GM10266 (cell line): ENCODE data around the gene CHRNA4.

Experiments used
- DNase-seq: peaks from one replicate; pipeline ENCODE4 v3.0.0; 2012; ENCODE audit errors: extremely low spot score
- TF ChIP-seq, protein P1 (sequence below): IDR thresholded peaks from 2 replicates; pipeline ENCODE4 v1.5.1; 2012; ENCODE audit warnings: mild to moderate bottlenecking, low read depth; ENCODE audit not compliant: control insufficient read depth, insufficient read depth; ENCODE audit errors: missing control alignments

CHRNA4 gene

DNA sequence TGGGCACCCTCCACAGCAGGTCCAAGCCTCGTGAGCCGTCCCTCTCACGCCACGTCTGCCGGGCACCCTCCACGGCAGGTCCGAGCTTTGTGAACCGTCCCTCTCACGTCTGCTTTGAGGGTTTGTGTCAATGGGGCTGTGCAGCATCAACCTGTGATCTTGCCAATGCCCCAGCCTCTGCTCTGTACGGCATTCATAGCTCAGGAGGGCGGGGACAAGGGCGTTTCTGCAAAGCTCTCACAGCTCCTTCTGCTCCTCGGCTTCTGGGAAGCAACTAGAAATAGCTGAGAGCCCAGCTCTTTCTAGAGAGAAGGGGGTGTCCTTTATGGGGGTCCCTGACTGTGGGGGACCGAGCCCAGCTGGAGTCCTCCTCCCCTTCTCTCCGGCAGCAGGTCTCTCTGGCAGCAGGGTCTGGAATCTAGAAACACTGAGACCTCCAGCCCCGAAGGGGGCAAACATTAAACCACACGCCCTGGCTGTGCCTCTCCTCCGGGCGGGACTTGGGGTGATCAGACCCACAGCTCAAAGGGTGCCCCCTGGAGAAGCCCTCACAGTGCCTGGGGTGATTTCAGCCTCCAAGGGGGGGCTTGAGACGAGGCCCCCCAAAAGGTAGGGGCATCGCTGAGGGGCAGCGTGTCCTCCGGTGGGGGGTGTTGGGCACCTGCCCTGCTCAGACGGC lies 41.2 kb upstream of the CHRNA4 start:
- TF ChIP-seq, protein P1, sequence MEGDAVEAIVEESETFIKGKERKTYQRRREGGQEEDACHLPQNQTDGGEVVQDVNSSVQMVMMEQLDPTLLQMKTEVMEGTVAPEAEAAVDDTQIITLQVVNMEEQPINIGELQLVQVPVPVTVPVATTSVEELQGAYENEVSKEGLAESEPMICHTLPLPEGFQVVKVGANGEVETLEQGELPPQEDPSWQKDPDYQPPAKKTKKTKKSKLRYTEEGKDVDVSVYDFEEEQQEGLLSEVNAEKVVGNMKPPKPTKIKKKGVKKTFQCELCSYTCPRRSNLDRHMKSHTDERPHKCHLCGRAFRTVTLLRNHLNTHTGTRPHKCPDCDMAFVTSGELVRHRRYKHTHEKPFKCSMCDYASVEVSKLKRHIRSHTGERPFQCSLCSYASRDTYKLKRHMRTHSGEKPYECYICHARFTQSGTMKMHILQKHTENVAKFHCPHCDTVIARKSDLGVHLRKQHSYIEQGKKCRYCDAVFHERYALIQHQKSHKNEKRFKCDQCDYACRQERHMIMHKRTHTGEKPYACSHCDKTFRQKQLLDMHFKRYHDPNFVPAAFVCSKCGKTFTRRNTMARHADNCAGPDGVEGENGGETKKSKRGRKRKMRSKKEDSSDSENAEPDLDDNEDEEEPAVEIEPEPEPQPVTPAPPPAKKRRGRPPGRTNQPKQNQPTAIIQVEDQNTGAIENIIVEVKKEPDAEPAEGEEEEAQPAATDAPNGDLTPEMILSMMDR, result no peak
- DNase-seq, result no peak

DNA sequence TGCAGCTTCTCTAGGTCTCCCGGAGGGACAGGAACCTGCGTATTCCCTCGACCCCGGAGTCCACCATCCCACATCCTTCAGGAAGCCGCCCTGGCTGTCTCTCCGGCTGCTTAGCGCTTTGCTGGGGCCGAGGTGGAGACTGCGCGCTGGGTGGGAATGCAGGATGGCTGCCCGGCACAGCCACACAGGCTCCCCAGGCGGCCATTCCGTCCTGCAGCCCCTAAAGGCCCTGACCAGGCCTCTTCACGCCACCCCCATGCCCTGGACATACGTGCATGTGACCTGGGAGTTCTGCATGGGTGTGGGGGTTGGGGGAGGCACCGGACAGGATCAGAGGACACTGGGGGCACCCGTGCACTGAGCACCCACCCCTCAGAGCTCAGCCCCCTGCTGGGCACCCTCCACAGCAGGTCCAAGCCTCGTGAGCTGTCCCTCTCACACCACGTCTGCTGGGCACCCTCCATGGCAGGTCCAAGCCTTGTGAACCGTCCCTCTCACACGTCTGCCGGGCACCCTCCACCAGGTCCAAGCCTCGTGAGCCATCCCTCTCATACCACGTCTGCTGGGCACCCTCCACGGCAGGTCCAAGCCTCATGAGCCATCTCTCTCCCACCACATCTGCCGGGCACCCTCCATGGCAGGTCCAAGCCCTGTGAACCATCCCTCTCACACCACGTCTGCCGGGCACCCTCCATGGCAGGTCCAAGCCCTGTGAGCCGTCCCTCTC lies 40.4 kb upstream of the CHRNA4 start:
- DNase-seq, result no peak

DNA sequence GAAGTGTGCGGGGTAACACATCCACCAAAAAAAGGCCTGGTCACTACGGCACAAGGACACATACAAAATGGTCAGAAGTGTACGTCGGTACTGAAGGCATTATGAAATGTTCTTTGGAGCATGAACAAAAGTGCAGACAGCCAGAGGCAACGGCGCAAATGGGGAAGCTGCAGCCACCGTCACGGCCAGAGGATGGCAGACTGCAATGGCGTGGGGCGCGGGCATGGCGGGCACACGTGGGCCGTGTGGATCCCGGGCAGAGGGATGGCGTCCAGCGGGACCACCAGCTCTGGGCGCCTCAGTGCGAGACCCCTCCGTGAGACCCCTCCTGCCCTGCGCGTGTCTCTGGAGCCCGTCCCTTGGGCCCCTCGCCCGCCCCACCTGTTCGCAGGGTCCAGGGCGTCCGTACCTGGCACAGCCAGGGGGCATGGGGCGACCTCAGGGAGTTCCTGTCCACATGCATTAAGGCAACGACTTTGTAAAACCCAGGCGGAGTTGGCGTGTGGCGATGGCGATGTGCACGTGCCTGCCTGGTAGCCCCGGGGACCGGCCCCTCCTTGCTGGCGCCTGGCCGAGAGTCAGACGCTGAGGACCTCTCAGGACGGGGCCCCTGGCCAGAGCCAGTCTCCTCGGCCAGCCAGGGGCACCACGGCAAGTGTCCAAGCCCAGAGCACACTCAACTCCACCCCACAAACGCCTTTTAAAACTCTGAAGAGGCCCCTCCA lies 39.5 kb upstream of the CHRNA4 start:
- TF ChIP-seq, protein P1, result no peak
- DNase-seq, result no peak

More for the DNA sequence above, 40.4 kb upstream of the CHRNA4 start:
- TF ChIP-seq, protein P1, result no peak

DNA sequence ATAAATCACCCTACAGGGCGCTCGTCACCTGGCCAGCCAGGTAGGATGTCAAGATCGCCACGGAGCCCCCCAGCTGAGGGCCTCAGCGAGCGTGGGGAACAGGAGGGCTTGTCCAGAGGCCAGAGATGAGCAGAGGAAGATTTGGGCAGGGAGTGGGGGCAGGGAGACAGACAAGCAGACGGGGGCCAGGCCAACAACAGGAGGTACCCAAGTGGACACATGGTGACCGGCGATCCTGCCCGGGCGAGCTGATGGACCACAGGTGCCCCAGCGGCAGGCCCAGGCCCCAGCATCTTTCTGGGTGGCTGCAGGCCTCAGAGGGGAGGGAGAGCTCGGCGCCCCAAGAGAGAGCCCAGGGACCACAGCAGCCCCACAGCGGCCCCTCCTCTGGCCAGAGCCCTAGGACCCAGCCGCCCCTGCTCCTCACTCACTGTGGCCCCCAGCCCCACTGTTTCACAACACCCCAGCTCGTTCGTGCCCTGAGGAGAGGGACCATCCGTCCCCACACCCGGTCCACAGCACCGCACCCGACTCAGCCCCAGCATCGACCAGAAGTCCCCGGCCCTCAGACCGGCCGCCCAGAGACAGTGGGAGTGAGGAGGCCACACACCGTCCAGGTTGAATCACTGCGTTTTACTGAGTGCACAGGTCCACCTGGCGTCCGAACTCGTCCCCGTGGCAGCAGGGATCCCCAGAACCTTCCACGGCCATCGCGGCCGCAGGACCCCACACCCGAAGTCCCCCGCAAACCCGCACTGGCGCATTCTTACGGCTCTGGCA lies 38.6 kb upstream of the CHRNA4 start:
- TF ChIP-seq, protein P1, result no peak
- DNase-seq, result no peak

DNA sequence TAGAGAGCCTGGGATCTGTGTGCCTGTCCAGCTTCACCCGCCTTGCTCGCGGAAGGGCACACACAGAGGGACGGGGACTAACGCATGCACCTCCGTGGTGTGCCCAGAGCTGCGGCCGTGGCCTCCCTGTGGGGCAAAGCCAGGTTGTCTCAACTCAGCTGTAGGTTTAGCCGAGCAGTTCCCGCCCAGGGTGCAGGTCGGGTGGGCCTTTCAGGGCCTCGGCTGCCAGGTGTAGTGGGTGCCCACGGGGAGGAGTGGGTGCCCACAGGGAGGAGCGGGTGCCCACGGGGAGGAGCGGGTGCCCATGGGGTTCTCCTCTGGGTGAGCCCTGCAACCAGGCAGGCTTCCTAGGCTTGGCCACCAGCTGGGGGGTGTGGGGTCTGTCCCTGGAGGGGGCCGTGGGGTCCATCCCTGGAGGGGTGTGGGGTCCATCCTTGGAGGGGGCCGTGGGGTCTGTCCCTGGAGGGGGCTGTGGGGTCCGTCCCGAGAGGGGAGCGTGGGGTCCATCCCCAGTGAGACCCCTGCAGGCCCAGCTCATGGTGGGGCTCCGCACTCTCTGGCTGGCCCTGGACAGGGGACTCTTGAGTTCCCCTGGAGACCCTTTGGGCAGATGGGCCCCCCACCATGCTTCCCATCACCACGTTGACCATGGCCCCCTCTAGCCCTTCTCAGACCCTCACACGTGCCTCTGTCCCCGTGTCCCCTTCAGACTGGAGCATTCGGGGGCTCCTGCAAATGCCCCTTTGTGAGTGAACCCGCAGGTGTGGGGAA lies 37.8 kb upstream of the CHRNA4 start:
- DNase-seq, result no peak

DNA sequence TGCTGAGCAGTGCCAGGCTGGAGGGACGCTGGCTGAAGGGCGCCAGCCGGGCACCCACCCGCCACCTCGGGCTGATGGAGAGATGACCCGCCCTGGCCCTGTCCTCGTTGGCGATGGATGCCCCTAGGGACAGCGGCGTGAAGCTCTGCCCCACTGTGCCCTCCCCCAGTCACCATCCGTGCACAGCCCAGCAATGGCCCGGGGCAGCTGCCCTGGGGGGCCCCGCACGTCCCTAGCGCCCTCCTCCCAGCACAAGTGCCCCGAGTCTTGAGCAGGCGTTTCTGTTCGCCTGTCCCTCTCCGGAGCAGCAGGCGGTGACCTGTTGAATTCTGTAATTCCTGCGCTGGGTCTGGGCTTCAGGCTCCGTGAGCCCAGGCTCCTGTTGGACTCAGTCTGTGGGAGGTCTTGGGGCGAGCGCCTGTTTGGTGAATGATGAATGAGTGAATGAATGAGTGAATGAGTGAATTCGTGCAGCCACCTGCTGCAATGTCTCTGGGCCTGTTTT lies 36.8 kb upstream of the CHRNA4 start:
- DNase-seq, result no peak
- TF ChIP-seq, protein P1, result no peak

More for the DNA sequence above, 37.8 kb upstream of the CHRNA4 start:
- TF ChIP-seq, protein P1, result no peak
